Central memory CD4-positive, alpha-beta T cell (primary cell): Measurements from ENCODE around the gene SRD5A2.
"Not testable (repeated sequence)": the region's sequence is repeated elsewhere in the genome, so short reads cannot be mapped to it uniquely, and the experiment has no call there.

Experiments used
- DNase-seq: peaks from one replicate; pipeline ENCODE4 v3.0.0; 2022

Gene SRD5A2

GRCh38 chr2:31533036-31533435 lies 47.7 kb downstream of the SRD5A2 start:
- DNase-seq: no peak

DNA sequence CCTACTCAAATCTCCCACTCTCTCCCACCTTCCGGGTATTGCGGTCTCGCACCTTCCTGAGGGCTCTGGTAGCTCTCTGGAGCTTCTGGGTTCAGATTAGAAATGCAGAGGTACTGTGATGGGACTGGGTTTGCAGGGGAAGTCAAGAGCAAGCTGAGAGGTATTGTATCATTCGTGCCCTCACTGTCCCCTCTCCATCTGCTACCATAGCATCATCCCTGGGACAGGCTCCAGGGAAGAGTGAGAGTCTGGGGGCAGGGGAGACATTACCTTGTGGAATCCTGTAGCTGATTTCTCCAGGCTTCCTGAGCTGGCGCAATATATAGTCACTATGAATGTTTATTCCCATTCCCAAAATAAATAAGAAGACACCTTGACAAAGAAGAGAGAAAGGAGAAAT lies 49.6 kb downstream of the SRD5A2 start:
- DNase-seq: no peak

DNA sequence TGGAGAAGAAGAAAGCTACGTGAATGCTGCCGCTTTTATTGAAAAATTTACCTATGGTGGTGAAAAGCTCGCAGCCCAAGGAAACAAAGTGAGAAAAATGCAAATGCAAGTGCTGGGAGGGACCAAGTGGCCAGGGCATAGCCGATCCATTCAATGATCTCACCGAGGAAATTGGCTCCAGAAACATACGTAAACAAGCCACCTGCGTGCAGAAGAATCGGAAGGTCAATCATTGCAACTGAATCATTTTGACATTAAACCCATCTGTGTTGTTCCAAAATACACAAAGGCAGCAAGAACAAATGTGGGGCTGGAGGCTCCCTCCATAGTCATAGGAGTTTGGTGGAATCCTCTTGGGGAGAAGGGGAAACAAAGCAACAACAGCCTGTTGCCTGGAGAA lies 51.5 kb downstream of the SRD5A2 start:
- DNase-seq: no peak

GRCh38 chr2:31528823-31529222 lies 51.9 kb downstream of the SRD5A2 start:
- DNase-seq: no peak

DNA sequence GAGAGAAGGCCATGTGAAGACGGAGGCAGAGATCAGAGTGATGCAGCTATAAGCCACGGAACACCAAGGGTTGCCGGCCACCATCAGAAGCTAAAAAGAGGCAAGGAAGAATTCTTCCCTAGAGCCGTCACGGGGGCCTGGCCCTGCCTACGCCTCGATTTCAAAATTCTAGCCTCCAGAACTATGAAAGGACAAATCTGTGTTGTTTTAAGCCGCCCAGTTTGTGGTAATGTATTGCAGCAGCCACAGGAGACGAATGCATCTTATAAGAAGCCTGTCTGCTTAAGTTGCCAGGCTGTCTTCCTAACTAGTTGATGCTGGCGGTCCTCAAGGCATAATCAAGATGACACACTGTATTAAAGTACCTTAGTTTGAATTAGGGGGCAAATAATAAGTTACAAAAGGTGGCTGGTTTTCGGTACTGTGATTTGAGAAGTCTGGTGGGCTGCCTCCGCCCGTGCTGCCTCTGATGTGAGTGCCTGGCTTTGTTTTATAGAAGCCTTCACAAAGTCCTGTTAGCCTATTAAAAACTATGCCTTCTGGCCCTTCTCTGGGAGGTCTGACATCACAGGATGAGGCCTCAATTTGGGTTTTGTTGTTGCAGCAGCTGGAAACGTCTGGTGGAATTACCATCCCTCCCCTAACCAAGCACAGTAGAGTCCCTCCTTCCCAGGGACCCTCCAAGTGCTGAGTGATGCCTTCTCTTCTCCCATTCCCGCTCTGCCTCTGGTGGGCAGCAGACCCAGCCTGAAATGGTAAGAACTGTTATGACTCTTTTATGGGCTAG lies 53.6 kb downstream of the SRD5A2 start:
- DNase-seq: no peak

DNA sequence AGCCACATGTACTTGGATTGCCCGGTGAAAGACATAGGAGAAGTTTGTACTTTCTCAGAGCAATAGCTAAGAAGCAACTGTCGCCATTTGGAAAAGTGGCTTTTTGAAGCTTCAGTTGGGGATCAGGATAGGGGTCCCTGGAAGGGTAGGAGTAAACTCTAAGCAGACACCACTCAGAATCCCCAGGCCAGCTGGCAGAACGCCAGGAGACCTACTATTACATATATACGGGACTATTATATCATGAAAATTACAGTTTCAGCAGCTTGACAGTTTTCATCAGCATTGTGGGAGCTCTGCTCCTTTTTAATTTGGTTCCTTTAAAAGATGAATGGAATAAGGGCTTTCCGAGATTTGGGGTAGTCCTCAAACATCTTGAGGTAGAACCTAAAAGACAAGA lies 54.9 kb downstream of the SRD5A2 start:
- DNase-seq: no peak

- DNase-seq: no peak
Measured at GRCh38 chr2:31524592-31524991, 56.1 kb downstream of the SRD5A2 start.

DNA sequence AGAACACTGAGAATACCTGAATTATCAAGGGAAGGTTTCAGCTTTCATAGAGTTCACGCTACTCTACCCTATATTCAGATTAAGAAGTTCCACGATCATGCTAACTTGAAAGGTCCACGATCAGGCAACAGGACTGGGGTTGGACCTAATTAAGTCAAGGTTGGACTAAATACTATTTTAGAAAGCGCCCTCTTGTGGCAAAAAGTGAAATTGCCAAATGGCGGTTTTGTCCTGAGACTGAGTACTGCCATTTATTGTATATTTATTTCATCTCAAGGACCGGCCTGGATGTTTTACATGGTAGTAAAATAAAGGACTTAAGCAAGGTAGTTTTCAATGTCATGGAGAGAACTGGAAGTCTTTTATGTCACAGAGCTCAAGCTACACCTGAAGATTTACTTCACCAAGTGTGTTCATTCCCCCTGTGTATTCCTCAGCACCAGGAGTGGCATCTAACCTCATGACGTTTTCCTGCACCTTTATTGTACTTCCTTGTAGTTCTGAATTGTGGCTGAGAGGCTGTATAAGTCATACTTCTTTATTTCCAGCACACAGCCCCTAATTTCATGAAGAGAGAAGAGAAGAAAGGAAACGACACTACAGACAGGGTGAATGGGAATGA lies 56.8 kb downstream of the SRD5A2 start:
- peak; percentile 14 for DNase-seq

GRCh38 chr2:31522786-31523185 lies 58.0 kb downstream of the SRD5A2 start:
- no peak for DNase-seq

- DNase-seq: no peak
Measured at GRCh38 chr2:31517442-31518203, 63.1 kb downstream of the SRD5A2 start.

GRCh38 chr2:31515586-31515985 lies 65.2 kb downstream of the SRD5A2 start:
- no peak for DNase-seq

DNA sequence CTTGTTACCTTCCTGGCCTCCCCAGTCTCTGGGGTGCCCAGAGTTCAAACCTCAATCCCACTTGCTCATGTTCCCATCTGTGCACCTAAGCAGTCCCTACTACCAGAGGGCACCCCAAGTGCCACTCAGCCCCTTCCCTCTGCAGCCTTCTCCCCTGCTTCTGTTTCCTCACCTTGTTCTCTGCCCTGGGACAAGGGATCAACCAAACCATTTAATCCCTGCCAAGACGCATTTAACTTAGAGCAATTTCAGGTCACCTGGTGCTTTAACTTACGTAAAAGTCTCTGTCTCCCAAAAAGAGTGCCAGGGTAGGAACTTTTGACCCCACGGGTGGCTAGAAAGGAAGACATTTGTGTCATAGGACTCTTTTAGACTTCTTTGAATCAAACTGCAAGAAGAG lies 67.2 kb downstream of the SRD5A2 start:
- DNase-seq: no peak

DNA sequence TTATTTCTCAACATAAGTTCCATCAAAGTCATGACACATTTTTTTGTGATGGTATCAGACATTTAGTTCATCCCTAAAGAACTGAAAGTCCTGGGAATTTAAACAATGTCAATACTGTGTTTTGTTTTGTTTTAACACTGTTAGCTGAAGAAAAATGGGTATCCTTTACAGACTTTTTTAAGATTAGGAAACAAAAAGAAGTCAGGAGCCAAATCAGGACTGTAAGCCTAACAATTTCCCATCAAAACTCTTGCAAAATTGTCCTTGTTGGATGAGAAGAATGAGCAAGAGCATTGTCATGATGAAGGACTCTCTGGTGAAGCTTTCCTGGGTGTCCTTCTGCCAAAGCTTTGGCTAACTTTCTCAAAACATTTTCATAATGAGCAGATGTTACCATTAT lies 69.4 kb downstream of the SRD5A2 start:
- no peak for DNase-seq

DNA sequence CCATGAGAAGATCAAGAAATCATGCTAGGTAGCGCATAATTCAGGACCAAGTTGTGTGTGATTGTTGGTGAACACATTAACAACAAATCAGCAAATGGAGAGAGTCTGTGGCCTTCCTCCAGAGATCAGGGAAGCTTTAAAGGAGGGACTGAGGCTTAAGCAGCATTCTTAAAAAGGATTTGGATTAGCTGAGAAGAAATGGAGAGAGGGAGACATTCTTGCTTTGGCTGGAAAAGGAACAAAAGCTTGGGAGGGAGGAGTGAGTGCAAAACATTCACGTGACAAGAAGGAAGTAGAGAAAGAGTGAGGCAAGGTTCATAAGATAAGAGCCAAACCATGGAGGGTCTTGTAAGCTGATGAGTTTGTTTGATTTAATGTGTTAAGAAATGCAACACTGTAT lies 75.6 kb downstream of the SRD5A2 start:
- DNase-seq: no peak

GRCh38 chr2:31504311-31504710 lies 76.4 kb downstream of the SRD5A2 start:
- no peak for DNase-seq

DNA sequence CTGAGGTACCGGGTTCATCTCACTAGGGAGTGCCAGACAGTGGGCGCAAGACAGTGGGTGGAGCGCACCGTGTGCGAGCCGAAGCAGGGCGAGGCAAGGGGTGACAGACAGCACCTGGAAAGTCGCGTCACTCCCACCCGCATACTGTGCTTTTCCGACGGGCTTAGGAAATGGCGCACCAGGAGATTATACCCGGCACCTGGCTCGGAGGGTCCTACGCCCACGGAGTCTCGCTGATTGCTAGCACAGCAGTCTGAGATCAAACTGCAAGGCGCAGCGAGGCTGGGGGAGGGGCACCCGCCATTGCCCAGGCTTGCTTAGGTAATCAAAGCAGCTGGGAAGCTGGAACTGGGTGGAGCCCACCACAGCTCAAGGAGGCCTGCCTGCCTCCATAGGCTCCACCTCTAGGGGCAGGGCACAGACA lies 84.3 kb downstream of the SRD5A2 start:
- DNase-seq: not testable (repeated sequence)

DNA sequence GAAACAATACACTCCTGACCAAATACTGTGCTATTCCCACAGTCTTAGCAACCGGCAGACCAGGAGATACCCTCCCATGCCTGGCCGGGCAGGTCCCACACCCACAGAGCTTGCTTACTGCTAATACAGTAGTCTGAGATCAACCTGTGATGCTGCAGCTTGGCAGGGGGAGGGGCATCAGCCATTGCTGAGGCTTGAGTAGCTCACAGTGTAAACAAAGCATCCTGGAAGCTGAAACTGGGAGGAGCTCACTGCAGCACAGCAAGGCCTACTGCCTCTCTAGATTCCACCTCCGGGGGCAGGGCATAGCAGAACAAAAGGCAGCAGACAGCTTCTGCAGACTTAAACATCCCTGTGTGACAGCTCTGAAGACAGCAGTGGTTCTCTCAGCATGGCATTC lies 91.4 kb downstream of the SRD5A2 start:
- not testable (repeated sequence) for DNase-seq

DNA sequence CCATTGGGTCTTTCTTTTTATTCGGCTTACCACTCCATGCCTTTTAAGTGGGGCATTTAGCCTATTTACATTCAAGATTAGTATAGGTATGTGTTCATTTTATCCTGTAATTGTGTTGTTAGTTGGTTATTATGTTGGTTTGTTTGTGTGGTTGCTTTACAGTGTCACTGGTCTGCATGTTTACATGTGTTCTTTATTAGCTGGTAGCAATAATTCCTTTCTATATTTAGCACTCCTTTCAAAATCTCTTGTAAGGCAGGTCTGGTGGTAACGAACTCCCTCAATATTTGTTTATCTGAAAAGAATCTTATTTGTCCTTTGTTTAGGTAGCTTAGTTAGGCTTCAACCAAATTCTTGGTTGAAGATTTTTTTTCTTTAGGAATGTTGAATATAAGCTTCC lies 97.5 kb downstream of the SRD5A2 start:
- no peak for DNase-seq

GRCh38 chr2:31476511-31477180 lies 104.1 kb downstream of the SRD5A2 start:
- no peak for DNase-seq

- no peak for DNase-seq
Measured at GRCh38 chr2:31475692-31476091, 105.0 kb downstream of the SRD5A2 start.

GRCh38 chr2:31474296-31474695 lies 106.4 kb downstream of the SRD5A2 start:
- no peak for DNase-seq
